22Rv1 (cell line): ENCODE measurements around the gene MEGF10.

Experiments used
- CTCF ChIP-seq: fragments of 450-650 bp; IDR thresholded peaks from 2 replicates; pipeline ENCODE4 v1.5.1; 2017; ENCODE audit warnings: mild to moderate bottlenecking
- ZFX ChIP-seq: fragments of 450-650 bp; IDR thresholded peaks from 2 replicates; pipeline ENCODE4 v1.6.1; 2017; ENCODE audit warnings: antibody characterized with exemption, borderline replicate concordance

- no peak for TF ChIP-seq CTCF
- no peak for TF ChIP-seq ZFX
Measured at GRCh38 chr5:127418367-127418766, 127.8 kb downstream of the MEGF10 start.
